B cell (primary cell): ENCODE measurements around the gene MRPS22. TPM values are rescaled to one million over a fixed set of nuclear protein-coding genes. Genes with fewer than 3 reads are reported as not detected.

ENCODE experiments used
- ATAC-seq: fragments of 200-7000 bp; cut with Tn5 transposase; one replicate; pipeline ENCODE4 v1.10.0; 2021; ENCODE audit warnings: low read depth, mild to moderate bottlenecking, moderate number of reproducible peaks, moderate library complexity
- CTCF ChIA-PET: fragments of 350-600 bp; sonication (Branson Sonifier 250); formaldehyde crosslinking; loops from one replicate; lab custom pipeline; 2021; ENCODE audit warnings: antibody characterized with exemption, inconsistent platforms; lab: Charles Lee
- POLR2A ChIA-PET: fragments of 350-600 bp; sonication (Branson Sonifier 250); formaldehyde crosslinking; loops from one replicate; lab custom pipeline; 2021; ENCODE audit warnings: antibody characterized with exemption; lab: Charles Lee
- DNase-seq: peaks from one replicate; pipeline ENCODE4 v3.0.0; 2013
- H2AFZ ChIP-seq: 2 replicates; pipeline ENCODE4 v1.6.1; 2012; ENCODE audit warnings: mild to moderate bottlenecking, low read depth, low read length; ENCODE audit not compliant: insufficient read depth, poor library complexity, severe bottlenecking
- H3K27ac ChIP-seq, 2 donors: 1 replicate in 1 of 2; 2 replicates in 1 of 2; pipeline ENCODE4 v1.5.1; 2012 to 2013; ENCODE audit warnings: low read length in 2 of 2, mild to moderate bottlenecking in 2 of 2, moderate library complexity in 1 of 2
- H3K27me3 ChIP-seq, 4 experiments: fragments of 200-600 bp in 1 of 4; sonication (generic) in 1 of 4; replicated peaks in 1 of 4; 1 replicate in 2 of 4; 2 replicates in 2 of 4; pipeline versions ENCODE4 v1.6.1 to v1.7.0; 2013 to 2016; ENCODE audit warnings: low read length in 3 of 4, mild to moderate bottlenecking in 2 of 4, mixed read lengths in 1 of 4, moderate library complexity in 1 of 4; ENCODE audit not compliant: insufficient read depth in 4 of 4, control insufficient read depth in 3 of 4; ENCODE audit errors: control extremely low read depth in 1 of 4
- H3K36me3 ChIP-seq, 2 experiments: replicated peaks in 1 of 2; 1 replicate in 1 of 2; 2 replicates in 1 of 2; pipeline versions ENCODE4 v1.6.1 to v1.7.1; 2013; ENCODE audit warnings: low read length in 1 of 2; ENCODE audit not compliant: insufficient read depth in 2 of 2, control insufficient read depth in 1 of 2; ENCODE audit errors: control extremely low read depth in 1 of 2, extremely low read depth in 1 of 2
- H3K4me1 ChIP-seq, 2 donors: fragments of 200-600 bp in 1 of 2; sonication (generic) in 1 of 2; 1 replicate in 1 of 2; 2 replicates in 1 of 2; pipeline versions ENCODE4 v1.5.1 to v1.6.1; 2013 to 2017; ENCODE audit warnings: low read length in 2 of 2; ENCODE audit not compliant: control insufficient read depth in 2 of 2, insufficient read depth in 2 of 2
- H3K4me2 ChIP-seq: replicated peaks from 2 replicates; pipeline ENCODE3; 2012; ENCODE audit warnings: mild to moderate bottlenecking, low read depth, low read length; ENCODE audit not compliant: poor library complexity, severe bottlenecking
- H3K4me3 ChIP-seq, 5 experiments: fragments of 200-600 bp in 1 of 5; sonication (generic) in 1 of 5; 1 replicate in 3 of 5; 2 replicates in 2 of 5; pipeline versions ENCODE4 v1.5.1 to v1.7.0; 2011 to 2016; ENCODE audit warnings: low read length in 4 of 5, mild to moderate bottlenecking in 4 of 5, low read depth in 2 of 5, control low read depth in 1 of 5, moderate library complexity in 1 of 5; ENCODE audit not compliant: insufficient read depth in 1 of 5; ENCODE audit errors: control extremely low read depth in 1 of 5, extremely low read depth in 1 of 5
- H3K79me2 ChIP-seq: fragments of 200-600 bp; sonication (generic); one replicate; pipeline ENCODE4 v1.6.0; 2016; ENCODE audit warnings: low read length; ENCODE audit not compliant: control insufficient read depth, insufficient read depth
- H3K9ac ChIP-seq: fragments of 200-600 bp; sonication (generic); 2 replicates; pipeline ENCODE4 v1.6.1; 2017; ENCODE audit warnings: mild to moderate bottlenecking, low read length, moderate library complexity
- H3K9me3 ChIP-seq, 3 donors: one replicate each; pipeline versions ENCODE4 v1.6.1 to v1.7.1; 2013; ENCODE audit warnings: low read length in 2 of 3; ENCODE audit not compliant: control insufficient read depth in 2 of 3, insufficient read depth in 1 of 3; ENCODE audit errors: control extremely low read depth in 1 of 3
- H4K20me1 ChIP-seq: 2 replicates; pipeline ENCODE4 v1.6.0; 2012; ENCODE audit warnings: mild to moderate bottlenecking, low read length; ENCODE audit not compliant: insufficient read depth, control insufficient read depth, poor library complexity, severe bottlenecking
- H3K27ac Mint-ChIP-seq: one replicate; pipeline ENCODE4 v1.8.0; 2021; ENCODE audit warnings: mixed read lengths
- H3K27me3 Mint-ChIP-seq: one replicate; pipeline ENCODE4 v1.8.0; 2021; ENCODE audit warnings: mixed read lengths
- H3K4me1 Mint-ChIP-seq: one replicate; pipeline ENCODE4 v1.8.0; 2021; ENCODE audit warnings: mixed read lengths
- H3K4me3 Mint-ChIP-seq: one replicate; pipeline ENCODE4 v1.8.0; 2021; ENCODE audit warnings: mixed read lengths
- H3K9me3 Mint-ChIP-seq: one replicate; pipeline ENCODE4 v1.8.0; 2022; ENCODE audit warnings: mixed read lengths; ENCODE audit not compliant: insufficient read depth
- CTCF ChIP-seq: fragments of 200-600 bp; IDR thresholded peaks from one replicate; pipeline ENCODE4 v1.8.0; 2022; ENCODE audit warnings: antibody characterized with exemption, mild to moderate bottlenecking
- EZH2 ChIP-seq: IDR thresholded peaks from 2 replicates; pipeline ENCODE4 v1.6.1; 2012; ENCODE audit warnings: borderline replicate concordance, low read depth, mild to moderate bottlenecking, moderate library complexity, low read length; ENCODE audit not compliant: insufficient read depth, poor library complexity, severe bottlenecking
- WGBS: methylation state at CpG from one replicate; pipeline ENCODE4 v1.1.5; 2013; ENCODE audit warnings: missing lambda C conversion rate; ENCODE audit not compliant: insufficient coverage; 5-methylcytosine and 5-hydroxymethylcytosine counted together
- intact Hi-C: fragments of 100-400 bp; cut with micrococcal nuclease; formaldehyde crosslinking; loops from one replicate; pipeline ENCODE4 v1.10.0; 2022
- polyA plus RNA-seq: library from polyadenylated mRNA; depleted of rRNA; stranded (reverse); fragments of >200 nt; gene quantifications from 2 replicates; pipeline ENCODE4 v1.2.3, GENCODE V29; 2012
- total RNA-seq, 2 donors: library from RNA; stranded (reverse); fragments of 120-200 nt in 1 of 2; gene quantifications; 1 replicate in 1 of 2; 2 replicates in 1 of 2; pipeline versions ENCODE4 v1.2.3 to v1.2.4, GENCODE V29; 2013 to 2022

Gene MRPS22
- total and polyA plus RNA-seq, 2 donors (not counting 1 experiment from before 2014, with no cell fraction given), result 19.1 to 32.5 TPM

DNA sequence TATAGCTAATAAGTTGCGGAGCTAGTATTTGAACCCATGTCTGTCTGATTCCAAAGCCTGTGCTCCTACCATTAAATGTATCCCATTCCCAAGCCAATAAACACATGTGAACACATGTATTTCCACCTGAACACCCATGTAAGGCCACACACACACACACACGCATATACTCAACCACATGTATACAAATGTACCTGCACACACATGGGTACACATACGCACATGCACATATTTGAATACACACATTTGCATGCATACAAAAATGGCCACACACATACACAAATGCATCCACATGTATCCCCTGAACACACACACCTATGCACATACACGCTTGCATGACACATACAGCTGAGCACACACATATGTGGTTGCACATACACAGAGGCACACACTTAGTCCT is 5.4 kb upstream of the MRPS22 start:
- Mint-ChIP-seq H3K27me3 (peaks cover 26% of the 10 kb centered on the region), H3K9me3 (peaks cover 2% of the 10 kb centered on the region), H3K4me3 (no peak overlapping the region), H3K27ac (no peak overlapping the region), H3K4me1 (peaks cover 3% of the 10 kb centered on the region)
- Histone ChIP-seq H4K20me1 (no peaks in the 10 kb centered on the region), H3K4me2 (no peak overlapping the region), H3K4me1 (peaks cover 0 to 1% of the 10 kb centered on the region in 2 donors), H3K9me3 (peaks cover 0 to 1% (median 0%) of the 10 kb centered on the region in 3 donors), H3K36me3 (no peaks in the 10 kb centered on the region), H3K27me3 (peaks cover 0 to 13% (median 3%) of the 10 kb centered on the region in 4 experiments), H2AFZ (no peak overlapping the region), H3K79me2 (peaks cover 4% of the 10 kb centered on the region), H3K4me3 (no peak overlapping the region), H3K27ac (no peak overlapping the region), H3K9ac (no peak overlapping the region)
- 91% methylated on average over 4 of the region's 4 CpGs for WGBS
- POLR2A ChIA-PET, result no interaction called here
- DNase-seq (no peak), ATAC-seq (no peak)
- TF ChIP-seq EZH2, result no peak
- TF ChIP-seq CTCF, result no peak
- intact Hi-C loops, result no loop called here
- CTCF ChIA-PET, result no interaction called here

DNA sequence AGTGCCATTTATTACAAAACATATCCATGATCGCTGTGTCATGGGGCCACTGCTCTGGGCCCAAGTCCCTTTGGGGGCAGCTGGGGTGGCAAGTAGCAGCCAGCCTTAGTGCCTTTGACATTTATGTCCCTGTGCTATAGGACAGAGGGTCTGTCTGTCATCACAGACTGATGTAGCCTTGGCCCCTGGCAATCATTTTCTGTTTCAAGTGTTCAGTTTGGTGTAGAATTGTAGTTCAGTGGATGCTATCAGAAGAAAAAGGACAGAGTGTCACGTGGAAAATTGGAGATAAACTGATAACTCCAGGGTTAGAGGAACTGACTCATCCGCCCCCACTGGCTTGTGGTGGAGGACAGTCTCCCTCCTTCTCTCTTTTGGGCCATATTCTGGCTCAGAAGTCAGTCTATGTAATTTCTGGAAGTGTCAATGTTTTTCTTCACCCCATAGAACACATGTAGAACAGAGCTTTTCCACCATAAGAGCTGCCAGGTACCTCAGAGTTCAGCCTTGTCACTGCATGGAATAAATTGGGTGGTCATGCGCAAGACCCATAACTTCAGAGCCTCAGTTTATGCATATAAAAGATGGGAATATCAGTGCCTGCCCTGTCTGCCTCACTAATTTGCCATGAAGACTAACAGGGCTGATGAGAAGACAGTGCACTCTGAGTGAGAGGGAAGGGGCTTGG is 4.5 kb upstream of the MRPS22 start:
- TF ChIP-seq EZH2, result no peak
- no peak for TF ChIP-seq CTCF
- Mint-ChIP-seq H3K27ac (no peak overlapping the region), H3K4me1 (peaks cover 8% of the 10 kb centered on the region), H3K9me3 (peaks cover 2% of the 10 kb centered on the region), H3K4me3 (no peak overlapping the region), H3K27me3 (peaks cover 26% of the 10 kb centered on the region)
- Histone ChIP-seq H3K4me3 (no peak overlapping the region), H3K36me3 (no peaks in the 10 kb centered on the region), H3K4me2 (no peak overlapping the region), H2AFZ (no peak overlapping the region), H3K27ac (no peak overlapping the region), H3K9me3 (peaks cover 0 to 4% (median 0%) of the 10 kb centered on the region in 3 donors), H3K4me1 (peaks cover 2 to 6% of the 10 kb centered on the region in 2 donors), H3K79me2 (peaks cover 13% of the 10 kb centered on the region), H3K27me3 (peaks cover 0 to 13% (median 3%) of the 10 kb centered on the region in 4 experiments), H3K9ac (no peak overlapping the region), H4K20me1 (no peaks in the 10 kb centered on the region)
- intact Hi-C loops, result no loop called here
- ChIA-PET POLR2A (no interaction called here), CTCF (no interaction called here)
- ATAC-seq (no peak), DNase-seq (no peak)
- WGBS, result 43% methylated on average over 1 of the region's 4 CpGs
